Gastrocnemius medialis (tissue), 4 donors: ENCODE measurements around the gene CYTH1.

ENCODE experiments used
- POLR2A ChIP-seq, 2 donors: fragments of 450-650 bp; IDR thresholded peaks; one replicate each; pipeline ENCODE4 v1.6.1; 2017; ENCODE audit warnings: antibody characterized with exemption in 2 of 2, mild to moderate bottlenecking in 2 of 2, moderate library complexity in 2 of 2
- TF ChIP-seq, protein P1 (sequence below), 5 experiments: fragments of 450-650 bp in 3 of 5; fragments of 200-600 bp in 2 of 5; sonication (generic) in 2 of 5; IDR thresholded peaks in 4 of 5; conservative IDR thresholded peaks in 1 of 5; 1 replicate in 4 of 5; 2 replicates in 1 of 5; pipeline ENCODE4 v1.5.1; 2016 to 2019; ENCODE audit warnings: antibody characterized with exemption in 5 of 5, mild to moderate bottlenecking in 3 of 5, moderate library complexity in 3 of 5

DNA sequence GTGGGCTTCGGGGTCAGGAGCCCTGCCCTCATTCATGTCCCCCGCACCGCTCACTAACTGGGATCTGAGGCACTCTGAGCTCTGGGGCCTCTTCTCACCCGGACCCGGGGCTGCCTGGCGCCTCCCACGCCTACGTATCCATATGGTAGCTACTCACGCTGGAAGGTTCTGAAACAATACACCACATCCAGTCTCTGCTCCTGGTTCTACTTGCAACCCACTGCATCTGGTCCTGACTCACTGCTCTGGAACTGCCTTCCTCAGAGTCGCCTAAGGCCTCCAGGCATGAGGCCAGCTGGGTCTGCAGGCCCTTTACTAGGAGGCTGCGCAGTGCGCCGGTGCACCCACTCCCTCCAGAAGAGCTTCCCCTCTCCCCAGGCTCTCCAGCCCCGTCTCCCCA is 40.5 kb upstream of the CYTH1 start:
- TF ChIP-seq POLR2A (IDR thresholded peaks at IDR 0.05) = no peak
- TF ChIP-seq, protein P1, sequence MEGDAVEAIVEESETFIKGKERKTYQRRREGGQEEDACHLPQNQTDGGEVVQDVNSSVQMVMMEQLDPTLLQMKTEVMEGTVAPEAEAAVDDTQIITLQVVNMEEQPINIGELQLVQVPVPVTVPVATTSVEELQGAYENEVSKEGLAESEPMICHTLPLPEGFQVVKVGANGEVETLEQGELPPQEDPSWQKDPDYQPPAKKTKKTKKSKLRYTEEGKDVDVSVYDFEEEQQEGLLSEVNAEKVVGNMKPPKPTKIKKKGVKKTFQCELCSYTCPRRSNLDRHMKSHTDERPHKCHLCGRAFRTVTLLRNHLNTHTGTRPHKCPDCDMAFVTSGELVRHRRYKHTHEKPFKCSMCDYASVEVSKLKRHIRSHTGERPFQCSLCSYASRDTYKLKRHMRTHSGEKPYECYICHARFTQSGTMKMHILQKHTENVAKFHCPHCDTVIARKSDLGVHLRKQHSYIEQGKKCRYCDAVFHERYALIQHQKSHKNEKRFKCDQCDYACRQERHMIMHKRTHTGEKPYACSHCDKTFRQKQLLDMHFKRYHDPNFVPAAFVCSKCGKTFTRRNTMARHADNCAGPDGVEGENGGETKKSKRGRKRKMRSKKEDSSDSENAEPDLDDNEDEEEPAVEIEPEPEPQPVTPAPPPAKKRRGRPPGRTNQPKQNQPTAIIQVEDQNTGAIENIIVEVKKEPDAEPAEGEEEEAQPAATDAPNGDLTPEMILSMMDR (IDR thresholded peaks at IDR 0.05 in 4 of 5, conservative IDR thresholded peaks at IDR 0.05 in 1 of 5) = no peak
